Smooth muscle cell (in vitro differentiated cells): ENCODE measurements around the gene PLA2G12A. TPM values are rescaled to one million over a fixed set of nuclear protein-coding genes. Genes with fewer than 3 reads are reported as not detected.

ENCODE experiments used
- DNase-seq: peaks from one replicate; lab custom pipeline; 2025; ENCODE audit not compliant: unreplicated experiment; lab: John Stamatoyannopoulos, UW
- H2AFZ ChIP-seq: fragments of 200-600 bp; sonication (generic); 2 replicates; pipeline ENCODE4 v1.6.0; 2016; ENCODE audit warnings: antibody characterized with exemption, low read depth, mild to moderate bottlenecking
- H3F3A ChIP-seq: fragments of 200-600 bp; sonication (generic); 2 replicates; pipeline ENCODE4 v1.6.0; 2017; ENCODE audit warnings: antibody characterized with exemption, low read depth
- H3K27ac ChIP-seq: fragments of 200-600 bp; sonication (generic); 2 replicates; pipeline ENCODE4 v1.5.1; 2016; ENCODE audit warnings: low read depth, mild to moderate bottlenecking
- H3K27me3 ChIP-seq: fragments of 200-600 bp; sonication (generic); 2 replicates; pipeline ENCODE4 v1.6.1; 2016; ENCODE audit warnings: low read depth, mild to moderate bottlenecking
- H3K36me3 ChIP-seq: fragments of 200-600 bp; sonication (generic); 2 replicates; pipeline ENCODE4 v1.5.1; 2016; ENCODE audit warnings: low read depth
- H3K4me1 ChIP-seq: fragments of 200-600 bp; sonication (generic); 2 replicates; pipeline ENCODE4 v1.5.1; 2016; ENCODE audit warnings: low read depth
- H3K4me2 ChIP-seq: fragments of 200-600 bp; sonication (generic); 2 replicates; pipeline ENCODE4 v1.6.0; 2016; ENCODE audit warnings: mild to moderate bottlenecking
- H3K4me3 ChIP-seq: fragments of 200-600 bp; sonication (generic); 2 replicates; pipeline ENCODE4 v1.5.1; 2016; ENCODE audit warnings: mild to moderate bottlenecking
- H3K79me2 ChIP-seq: fragments of 200-600 bp; sonication (generic); 2 replicates; pipeline ENCODE4 v1.6.0; 2016; ENCODE audit warnings: low read depth, mild to moderate bottlenecking
- H3K9ac ChIP-seq: fragments of 200-600 bp; sonication (generic); 2 replicates; pipeline ENCODE4 v1.6.0; 2016; ENCODE audit warnings: low read depth
- H3K9me3 ChIP-seq: fragments of 200-600 bp; sonication (generic); replicated peaks from 2 replicates; pipeline ENCODE4 v1.5.1; 2016; ENCODE audit warnings: low read depth
- H4K20me1 ChIP-seq: fragments of 200-600 bp; sonication (generic); 2 replicates; pipeline ENCODE4 v1.6.0; 2016; ENCODE audit warnings: low read depth
- WGBS: methylation state at CpG from one replicate; pipeline ENCODE4 v1.1.7; 2016; ENCODE audit warnings: low lambda C conversion rate; 5-methylcytosine and 5-hydroxymethylcytosine counted together
- polyA plus RNA-seq: library from polyadenylated mRNA; unstranded; fragments of >200 nt; fragmentation: Nextera tagmentation; extraction: Ambion mirVana; gene quantifications from 2 replicates; pipeline ENCODE4 v1.2.1, GENCODE V29; 2016
- total RNA-seq: library from RNA; depleted of rRNA; stranded (reverse); fragments of >200 nt; gene quantifications from 2 replicates; pipeline ENCODE4 v1.2.3, GENCODE V29; 2014
- TF ChIP-seq, protein P1 (sequence below): fragments of 200-600 bp; sonication (generic); IDR thresholded peaks from 2 replicates; pipeline ENCODE4 v1.5.1; 2017; ENCODE audit warnings: borderline replicate concordance, mild to moderate bottlenecking, antibody characterized with exemption; ENCODE audit not compliant: insufficient read depth, poor library complexity, severe bottlenecking

Gene PLA2G12A
- total and polyA plus RNA-seq, 2 experiments from 2014 or later = 36.8 to 56.5 TPM

DNA sequence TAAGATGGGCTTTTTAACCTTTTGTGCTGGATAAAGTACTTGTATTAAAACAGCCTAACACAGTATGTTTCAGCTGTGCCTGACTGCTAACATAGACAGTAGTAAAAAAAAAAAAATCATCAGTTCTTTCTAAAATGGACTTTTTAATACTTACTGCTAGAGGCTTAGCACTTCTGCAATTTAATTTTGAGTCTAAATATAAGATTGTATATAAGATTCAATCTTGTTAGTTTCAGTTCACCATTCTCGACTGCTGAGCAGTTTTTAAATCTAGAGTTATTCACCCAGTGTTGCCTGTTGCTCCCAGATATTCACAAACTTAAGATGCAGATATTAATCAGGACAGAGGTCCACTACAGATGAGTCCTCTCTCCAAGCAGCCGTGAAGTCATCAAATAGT is 6.8 kb downstream of the PLA2G12A start:
- Histone ChIP-seq H3K79me2 (peaks cover 69% of the 10 kb centered on the region), H3K27me3 (no peaks in the 10 kb centered on the region), H3K27ac (no peak overlapping the region), H3K36me3 (no peaks in the 10 kb centered on the region), H3K9ac (no peak overlapping the region), H3K4me2 (no peak overlapping the region), H3F3A (no peaks in the 10 kb centered on the region), H3K9me3 (no peaks in the 10 kb centered on the region), H4K20me1 (no peaks in the 10 kb centered on the region), H3K4me3 (no peak overlapping the region), H3K4me1 (peaks cover 2% of the 10 kb centered on the region), H2AFZ (no peak overlapping the region)
- TF ChIP-seq, protein P1, sequence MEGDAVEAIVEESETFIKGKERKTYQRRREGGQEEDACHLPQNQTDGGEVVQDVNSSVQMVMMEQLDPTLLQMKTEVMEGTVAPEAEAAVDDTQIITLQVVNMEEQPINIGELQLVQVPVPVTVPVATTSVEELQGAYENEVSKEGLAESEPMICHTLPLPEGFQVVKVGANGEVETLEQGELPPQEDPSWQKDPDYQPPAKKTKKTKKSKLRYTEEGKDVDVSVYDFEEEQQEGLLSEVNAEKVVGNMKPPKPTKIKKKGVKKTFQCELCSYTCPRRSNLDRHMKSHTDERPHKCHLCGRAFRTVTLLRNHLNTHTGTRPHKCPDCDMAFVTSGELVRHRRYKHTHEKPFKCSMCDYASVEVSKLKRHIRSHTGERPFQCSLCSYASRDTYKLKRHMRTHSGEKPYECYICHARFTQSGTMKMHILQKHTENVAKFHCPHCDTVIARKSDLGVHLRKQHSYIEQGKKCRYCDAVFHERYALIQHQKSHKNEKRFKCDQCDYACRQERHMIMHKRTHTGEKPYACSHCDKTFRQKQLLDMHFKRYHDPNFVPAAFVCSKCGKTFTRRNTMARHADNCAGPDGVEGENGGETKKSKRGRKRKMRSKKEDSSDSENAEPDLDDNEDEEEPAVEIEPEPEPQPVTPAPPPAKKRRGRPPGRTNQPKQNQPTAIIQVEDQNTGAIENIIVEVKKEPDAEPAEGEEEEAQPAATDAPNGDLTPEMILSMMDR = no peak
- 92% methylated on average over 2 of the region's 2 CpGs for WGBS
- DNase-seq = no peak

DNA sequence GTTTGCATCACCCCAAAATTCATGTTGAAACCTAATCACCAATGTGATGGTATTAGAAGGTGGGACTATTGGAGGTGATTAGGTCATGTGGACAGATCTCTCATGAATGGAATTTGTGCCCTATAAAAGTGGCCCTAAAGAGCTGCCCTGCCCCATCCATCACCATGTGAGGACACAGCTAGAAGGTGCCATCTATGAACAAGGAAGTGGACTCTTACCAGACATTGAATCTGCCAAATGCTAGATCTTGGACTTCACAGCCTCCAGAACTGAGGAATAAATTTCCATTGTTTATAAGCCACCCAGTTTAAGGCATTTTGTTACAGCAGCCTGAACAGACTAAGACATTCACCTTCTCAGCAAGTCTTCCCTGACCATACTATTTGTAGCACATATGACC is 7.5 kb downstream of the PLA2G12A start:
- Histone ChIP-seq H3K36me3 (no peaks in the 10 kb centered on the region), H4K20me1 (no peaks in the 10 kb centered on the region), H3K79me2 (peaks cover 62% of the 10 kb centered on the region), H3K4me2 (no peak overlapping the region), H3K27me3 (no peaks in the 10 kb centered on the region), H2AFZ (no peak overlapping the region), H3K27ac (no peak overlapping the region), H3K4me1 (no peaks in the 10 kb centered on the region), H3K9ac (no peak overlapping the region), H3F3A (no peaks in the 10 kb centered on the region), H3K4me3 (no peak overlapping the region), H3K9me3 (no peaks in the 10 kb centered on the region)
- TF ChIP-seq, protein P1 = no peak
- no peak for DNase-seq

DNA sequence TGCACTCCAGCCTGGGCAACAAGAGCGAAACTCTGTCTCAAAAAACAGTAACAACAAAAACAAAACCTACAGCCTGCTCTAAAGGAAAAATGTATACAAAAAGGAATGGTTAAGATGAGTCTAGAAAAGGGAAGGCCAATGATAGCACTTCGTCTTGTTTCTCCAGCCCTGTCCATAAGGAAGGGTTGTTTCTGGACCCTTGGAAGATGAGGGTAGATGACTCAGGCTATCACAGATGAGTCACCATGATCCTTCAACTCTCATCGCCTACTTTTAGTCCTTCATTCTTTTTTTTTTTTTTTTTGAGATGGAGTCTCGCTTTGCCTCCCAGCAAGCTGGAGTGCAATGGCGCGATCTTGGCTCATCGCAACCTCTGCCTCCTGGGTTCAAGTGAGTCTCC is 8.8 kb downstream of the PLA2G12A start:
- Histone ChIP-seq H3K4me1 (no peaks in the 10 kb centered on the region), H3K27ac (no peak overlapping the region), H3K9ac (no peak overlapping the region), H3K4me2 (no peak overlapping the region), H2AFZ (no peak overlapping the region), H3K4me3 (no peak overlapping the region), H3K36me3 (no peaks in the 10 kb centered on the region), H4K20me1 (no peaks in the 10 kb centered on the region), H3K9me3 (no peaks in the 10 kb centered on the region), H3F3A (no peaks in the 10 kb centered on the region), H3K27me3 (no peaks in the 10 kb centered on the region), H3K79me2 (peaks cover 48% of the 10 kb centered on the region)
- TF ChIP-seq, protein P1 = no peak
- no peak for DNase-seq
- 88% methylated on average over 7 of the region's 7 CpGs for WGBS

DNA sequence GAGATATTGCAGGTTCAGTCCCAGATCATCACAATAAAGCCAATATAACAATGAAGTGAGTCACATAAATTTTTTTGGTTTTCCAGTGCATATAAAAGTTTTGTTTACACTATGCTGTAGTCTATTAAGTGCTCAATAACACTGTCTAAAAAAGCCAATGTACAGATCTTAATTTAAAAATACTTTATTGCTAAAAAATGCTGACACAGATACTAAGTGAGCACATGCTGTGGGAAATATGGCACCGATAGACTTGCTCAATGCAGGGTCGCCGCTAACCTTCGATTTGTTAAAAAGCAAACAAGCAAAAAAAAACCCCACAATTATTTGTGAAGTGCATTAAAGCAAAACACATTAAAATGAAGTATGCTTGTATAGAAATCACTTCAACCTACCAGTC is 10.3 kb downstream of the PLA2G12A start:
- no peaks in the 10 kb centered on the region for H3F3A ChIP-seq
- no peaks in the 10 kb centered on the region for H3K36me3 ChIP-seq
- H3K4me3 ChIP-seq = no peak overlapping the region
- WGBS = over 99% methylated on average over 4 of the region's 4 CpGs
- no peak overlapping the region for H3K4me2 ChIP-seq
- no peak overlapping the region for H3K27ac ChIP-seq
- H3K9me3 ChIP-seq = no peaks in the 10 kb centered on the region
- no peak overlapping the region for H3K9ac ChIP-seq
- no peaks in the 10 kb centered on the region for H3K4me1 ChIP-seq
- H3K27me3 ChIP-seq = no peaks in the 10 kb centered on the region
- H4K20me1 ChIP-seq = no peaks in the 10 kb centered on the region
- no peak for DNase-seq
- no peak overlapping the region for H2AFZ ChIP-seq
- H3K79me2 ChIP-seq = peaks cover 35% of the 10 kb centered on the region
- TF ChIP-seq, protein P1 = no peak
